ENCODE measurements around the gene ATP13A5. TPM values are rescaled to one million over a fixed set of nuclear protein-coding genes. Genes with fewer than 3 reads are reported as not detected.

Gene ATP13A5
- total RNA-seq, 1 donor from 2014 or later = not detected

GRCh38 chr3:193253986-193254660 is 124.4 kb downstream of the ATP13A5 start:
- TF ChIP-seq CTCF (IDR thresholded peaks at IDR 0.05) (no peak), POLR2AphosphoS5 (IDR thresholded peaks at IDR 0.05; ENCODE audit: insufficient read depth in 1 of 2, low read depth in 1 of 2) (no peak), POLR2A (IDR thresholded peaks at IDR 0.05) (no peak)
- intact Hi-C loops (cut with DNase I) = no loop called here
- DNase-seq (ENCODE audit: extremely low spot score in 2 of 2) = no peak
- no peaks in the 10 kb centered on the region for H3K36me3 ChIP-seq
- H3K4me1 ChIP-seq = no peaks in the 10 kb centered on the region
- H3K4me3 ChIP-seq = no peak overlapping the region
- no peak overlapping the region for H3K27ac ChIP-seq
- no peaks in the 10 kb centered on the region for H3K27me3 ChIP-seq
- H3K9me3 ChIP-seq = peaks cover 2% of the 10 kb centered on the region

DNA sequence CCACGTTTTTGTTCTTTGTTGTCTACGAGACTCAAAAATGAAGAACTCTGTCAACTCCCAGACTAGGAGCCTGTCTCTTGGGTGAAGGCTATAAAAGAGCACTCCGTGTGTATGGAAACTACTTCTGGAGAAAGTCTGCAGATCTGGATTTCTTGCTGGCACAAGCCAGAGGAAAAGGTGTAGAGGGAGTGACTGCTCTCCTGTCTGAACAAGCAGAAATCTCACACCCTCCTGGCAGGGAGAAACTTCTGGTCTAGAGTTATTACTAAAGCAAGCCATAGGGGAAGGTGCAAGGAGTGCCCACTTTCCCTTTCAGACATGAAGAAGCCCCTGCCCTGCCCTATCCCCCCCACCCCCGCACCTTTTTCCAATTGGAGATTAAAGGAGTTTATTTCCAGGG is 128.1 kb downstream of the ATP13A5 start:
- no peak overlapping the region for H3K27ac ChIP-seq
- H3K9me3 ChIP-seq = peaks cover 8% of the 10 kb centered on the region
- DNase-seq (ENCODE audit: extremely low spot score in 2 of 2) = no peak
- no peaks in the 10 kb centered on the region for H3K4me1 ChIP-seq
- TF ChIP-seq POLR2A (IDR thresholded peaks at IDR 0.05) = no peak
- TF ChIP-seq POLR2AphosphoS5 (IDR thresholded peaks at IDR 0.05; ENCODE audit: insufficient read depth in 1 of 2, low read depth in 1 of 2) = no peak
- TF ChIP-seq CTCF (IDR thresholded peaks at IDR 0.05) = no peak
- intact Hi-C loops (cut with DNase I) = no loop called here
- no peaks in the 10 kb centered on the region for H3K36me3 ChIP-seq
- no peak overlapping the region for H3K4me3 ChIP-seq
- H3K27me3 ChIP-seq = no peaks in the 10 kb centered on the region

GRCh38 chr3:193248848-193249468 is 129.6 kb downstream of the ATP13A5 start:
- Histone ChIP-seq H3K4me3 (no peak overlapping the region), H3K36me3 (no peaks in the 10 kb centered on the region), H3K9me3 (peaks cover 8% of the 10 kb centered on the region), H3K4me1 (no peaks in the 10 kb centered on the region), H3K27me3 (no peaks in the 10 kb centered on the region), H3K27ac (no peak overlapping the region)
- no peak for DNase-seq (ENCODE audit: extremely low spot score in 2 of 2)
- TF ChIP-seq CTCF (IDR thresholded peaks at IDR 0.05) (no peak), POLR2AphosphoS5 (IDR thresholded peaks at IDR 0.05; ENCODE audit: insufficient read depth in 1 of 2, low read depth in 1 of 2) (no peak), POLR2A (IDR thresholded peaks at IDR 0.05) (no peak)
- intact Hi-C loops (cut with DNase I) = no loop called here

- intact Hi-C loops (cut with DNase I) = no loop called here
These were observed 135.0 kb downstream of the ATP13A5 start for GRCh38 chr3:193243571-193243970.

More at GRCh38 chr3:193243571-193243970, 135.0 kb downstream of the ATP13A5 start:
- TF ChIP-seq POLR2A (IDR thresholded peaks at IDR 0.05) (no peak), POLR2AphosphoS5 (IDR thresholded peaks at IDR 0.05; ENCODE audit: insufficient read depth in 1 of 2, low read depth in 1 of 2) (no peak), CTCF (IDR thresholded peaks at IDR 0.05) (no peak)
- Histone ChIP-seq H3K36me3 (no peaks in the 10 kb centered on the region), H3K27me3 (no peaks in the 10 kb centered on the region), H3K4me1 (peaks cover 8% of the 10 kb centered on the region), H3K4me3 (no peak overlapping the region), H3K27ac (no peak overlapping the region), H3K9me3 (no peaks in the 10 kb centered on the region)
- no peak for DNase-seq (ENCODE audit: extremely low spot score in 2 of 2)

Measured in vagina (tissue), 2 donors.